Breast epithelium (tissue), 4 donors: ENCODE measurements around the gene KRT5. TPM values are rescaled to one million over a fixed set of nuclear protein-coding genes. Genes with fewer than 3 reads are reported as not detected.

Source experiments
- DNase-seq, 2 donors: peaks; one replicate each; pipeline ENCODE4 v3.0.0-alpha.2; 2019; ENCODE audit warnings: low spot score in 2 of 2
- H3K27ac ChIP-seq, 2 donors: fragments of 200-600 bp; sonication (generic) in 1 of 2; one replicate each; pipeline ENCODE4 v1.5.1; 2016 to 2019; ENCODE audit warnings: mild to moderate bottlenecking in 1 of 2
- H3K27me3 ChIP-seq, 2 donors: fragments of 200-600 bp; sonication (generic) in 1 of 2; one replicate each; pipeline versions ENCODE4 v1.5.1 to v1.6.0; 2017 to 2019; ENCODE audit warnings: control low read depth in 1 of 2, mild to moderate bottlenecking in 1 of 2
- H3K36me3 ChIP-seq: fragments of 200-600 bp; one replicate; pipeline ENCODE4 v1.5.1; 2019
- H3K4me1 ChIP-seq, 2 donors: fragments of 200-600 bp; sonication (generic); one replicate each; pipeline ENCODE4 v1.5.1; 2016 to 2019; ENCODE audit warnings: control low read depth in 1 of 2
- H3K4me3 ChIP-seq, 3 donors: fragments of 200-600 bp; sonication (generic); 1 replicate in 2 of 3; 2 replicates in 1 of 3; pipeline ENCODE4 v1.5.1; 2016 to 2019; ENCODE audit warnings: mild to moderate bottlenecking in 3 of 3, moderate library complexity in 2 of 3
- H3K9me3 ChIP-seq, 2 donors: fragments of 200-600 bp; sonication (generic) in 1 of 2; one replicate each; pipeline ENCODE4 v1.5.1; 2016 to 2019; ENCODE audit warnings: control low read depth in 1 of 2
- POLR2A ChIP-seq: fragments of 450-650 bp; IDR thresholded peaks from one replicate; pipeline ENCODE4 v1.6.1; 2016; ENCODE audit warnings: antibody characterized with exemption, mild to moderate bottlenecking, moderate library complexity
- POLR2AphosphoS5 ChIP-seq, 3 donors: sonication (generic); formaldehyde crosslinking; IDR thresholded peaks; one replicate each; pipeline ENCODE4 v1.6.1; 2017; ENCODE audit warnings: antibody characterized with exemption in 3 of 3
- intact Hi-C: fragments of 100-400 bp; cut with DNase I; formaldehyde crosslinking; loops from one replicate; pipeline ENCODE4 v1.15.1; 2023; ENCODE audit warnings: low total_unique reads
- total RNA-seq, 3 donors: library from RNA; depleted of rRNA; stranded (reverse); fragments of >200 nt; gene quantifications; one replicate each; pipeline ENCODE4 v1.1.0, GENCODE V29; 2016
- TF ChIP-seq, protein P1 (sequence below), 3 donors: fragments of 450-650 bp; IDR thresholded peaks; one replicate each; pipeline ENCODE4 v1.5.1; 2016 to 2017; ENCODE audit warnings: antibody characterized with exemption in 3 of 3, mild to moderate bottlenecking in 3 of 3, moderate library complexity in 3 of 3

KRT5 gene
- total RNA-seq, 3 donors from 2014 or later: 4.3 to 464 (median 413) TPM

DNA sequence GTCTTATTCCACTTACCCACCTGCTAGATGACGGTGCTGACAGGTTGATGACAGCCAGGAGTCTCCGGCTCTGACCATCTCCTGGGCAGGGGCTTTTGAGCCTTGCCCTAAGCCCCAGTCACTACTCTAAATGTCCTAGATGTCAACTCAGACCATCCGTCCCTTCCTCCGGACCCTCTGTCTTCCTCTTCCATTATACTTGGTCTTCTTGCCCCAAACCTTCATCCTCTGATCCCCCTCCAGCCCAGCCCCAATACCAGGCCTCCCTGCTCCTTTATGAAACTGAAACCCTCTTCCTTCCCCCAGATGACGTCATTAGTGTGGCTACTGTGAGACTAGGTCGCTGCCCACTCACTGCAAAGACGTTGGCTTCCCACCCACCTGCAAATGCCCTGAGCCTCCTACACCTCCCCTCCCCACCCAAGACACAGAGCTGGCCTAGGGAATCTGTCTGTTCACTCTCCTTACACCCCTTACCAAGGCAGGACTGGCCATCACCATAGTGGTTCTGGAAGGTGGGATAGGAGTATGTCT lies 22.7 kb upstream of the KRT5 start:
- Histone ChIP-seq H3K27ac (no peak overlapping the region), H3K4me3 (no peak overlapping the region), H3K4me1 (peaks cover 0 to 10% of the 10 kb centered on the region in 2 donors), H3K9me3 (no peaks in the 10 kb centered on the region), H3K27me3 (no peaks in the 10 kb centered on the region), H3K36me3 (no peaks in the 10 kb centered on the region)
- no peak for DNase-seq
- intact Hi-C loops: no loop called here
- no peak for TF ChIP-seq POLR2A
- TF ChIP-seq, protein P1, sequence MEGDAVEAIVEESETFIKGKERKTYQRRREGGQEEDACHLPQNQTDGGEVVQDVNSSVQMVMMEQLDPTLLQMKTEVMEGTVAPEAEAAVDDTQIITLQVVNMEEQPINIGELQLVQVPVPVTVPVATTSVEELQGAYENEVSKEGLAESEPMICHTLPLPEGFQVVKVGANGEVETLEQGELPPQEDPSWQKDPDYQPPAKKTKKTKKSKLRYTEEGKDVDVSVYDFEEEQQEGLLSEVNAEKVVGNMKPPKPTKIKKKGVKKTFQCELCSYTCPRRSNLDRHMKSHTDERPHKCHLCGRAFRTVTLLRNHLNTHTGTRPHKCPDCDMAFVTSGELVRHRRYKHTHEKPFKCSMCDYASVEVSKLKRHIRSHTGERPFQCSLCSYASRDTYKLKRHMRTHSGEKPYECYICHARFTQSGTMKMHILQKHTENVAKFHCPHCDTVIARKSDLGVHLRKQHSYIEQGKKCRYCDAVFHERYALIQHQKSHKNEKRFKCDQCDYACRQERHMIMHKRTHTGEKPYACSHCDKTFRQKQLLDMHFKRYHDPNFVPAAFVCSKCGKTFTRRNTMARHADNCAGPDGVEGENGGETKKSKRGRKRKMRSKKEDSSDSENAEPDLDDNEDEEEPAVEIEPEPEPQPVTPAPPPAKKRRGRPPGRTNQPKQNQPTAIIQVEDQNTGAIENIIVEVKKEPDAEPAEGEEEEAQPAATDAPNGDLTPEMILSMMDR (IDR thresholded peaks at IDR 0.05): no peak
- TF ChIP-seq POLR2AphosphoS5 (IDR thresholded peaks at IDR 0.05): no peak

DNA sequence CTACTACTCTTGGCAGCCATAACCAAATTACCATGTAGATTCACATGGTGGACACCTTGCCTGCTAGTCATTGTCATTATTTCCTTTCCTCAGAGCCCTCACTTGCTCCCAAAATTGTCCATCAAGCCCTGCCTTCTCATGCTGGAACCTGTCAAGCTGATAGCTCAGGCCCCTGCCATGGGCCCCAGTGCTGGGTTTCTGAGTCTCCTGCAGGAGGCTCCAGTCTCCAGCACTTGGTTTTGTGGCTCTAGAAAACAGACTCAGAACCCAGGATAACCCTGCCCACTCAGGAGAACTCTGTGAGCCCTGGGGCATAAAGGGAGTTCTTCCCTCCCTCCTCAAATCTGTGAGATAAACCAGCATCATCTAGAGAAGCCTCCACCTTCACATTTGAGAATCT lies 22.0 kb upstream of the KRT5 start:
- TF ChIP-seq POLR2A (no peak), POLR2AphosphoS5 (IDR thresholded peaks at IDR 0.05) (no peak)
- TF ChIP-seq, protein P1 (IDR thresholded peaks at IDR 0.05): no peak
- DNase-seq: no peak
- Histone ChIP-seq H3K9me3 (no peaks in the 10 kb centered on the region), H3K4me3 (no peak overlapping the region), H3K36me3 (no peaks in the 10 kb centered on the region), H3K4me1 (peaks cover 0 to 10% of the 10 kb centered on the region in 2 donors), H3K27ac (no peak overlapping the region), H3K27me3 (no peaks in the 10 kb centered on the region)
- intact Hi-C loops: no loop called here

DNA sequence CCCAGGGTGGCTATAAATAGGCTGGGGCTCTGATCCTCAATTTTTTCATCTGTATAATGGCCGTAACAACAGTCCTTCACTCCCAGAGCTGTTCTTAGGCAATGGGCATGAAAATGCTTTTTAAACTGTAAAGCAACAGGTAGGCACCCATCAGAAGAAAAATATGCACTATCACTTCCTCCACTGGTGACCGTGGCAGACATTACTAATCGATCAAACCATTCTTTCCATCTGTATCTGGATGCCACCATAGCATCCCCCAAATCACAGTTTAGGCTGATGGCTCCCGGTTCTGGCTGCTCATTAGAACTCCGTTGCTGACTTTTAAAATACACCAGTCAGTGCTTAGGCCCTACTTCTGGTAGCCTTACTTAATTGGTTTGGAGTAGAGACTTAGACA lies 21.5 kb upstream of the KRT5 start:
- Histone ChIP-seq H3K36me3 (no peaks in the 10 kb centered on the region), H3K27ac (no peak overlapping the region), H3K4me1 (peaks cover 0 to 10% of the 10 kb centered on the region in 2 donors), H3K27me3 (no peaks in the 10 kb centered on the region), H3K4me3 (no peak overlapping the region), H3K9me3 (no peaks in the 10 kb centered on the region)
- no peak for DNase-seq
- TF ChIP-seq, protein P1 (IDR thresholded peaks at IDR 0.05): no peak
- no peak for TF ChIP-seq POLR2AphosphoS5 (IDR thresholded peaks at IDR 0.05)
- TF ChIP-seq POLR2A: no peak
- intact Hi-C loops: no loop called here

DNA sequence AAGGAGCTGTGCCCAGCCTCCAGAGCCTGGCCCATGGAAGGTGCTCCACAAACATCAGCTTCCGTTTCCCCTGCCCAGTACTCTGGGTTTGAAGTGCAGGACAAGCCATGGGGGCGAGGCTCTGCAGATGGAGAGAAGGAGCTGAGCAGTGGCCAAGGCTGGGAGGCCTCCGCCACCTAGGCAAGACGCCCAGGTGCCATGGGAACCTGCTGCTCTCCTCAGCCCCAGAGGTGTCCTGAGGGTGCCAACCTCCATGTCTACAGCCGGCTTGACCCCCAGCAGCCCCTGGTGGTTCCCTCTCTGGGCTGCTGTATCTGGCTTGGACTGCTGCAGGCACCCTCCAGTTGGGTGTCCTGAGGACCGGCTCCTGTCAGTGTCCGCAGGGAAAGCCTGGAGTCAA lies 20.3 kb upstream of the KRT5 start:
- Histone ChIP-seq H3K9me3 (no peaks in the 10 kb centered on the region), H3K27ac (no peak overlapping the region), H3K27me3 (no peaks in the 10 kb centered on the region), H3K4me3 (no peak overlapping the region), H3K4me1 (peaks cover 0 to 10% of the 10 kb centered on the region in 2 donors), H3K36me3 (no peaks in the 10 kb centered on the region)
- no peak for DNase-seq
- intact Hi-C loops: no loop called here
- TF ChIP-seq POLR2A (no peak), POLR2AphosphoS5 (IDR thresholded peaks at IDR 0.05) (no peak)
- TF ChIP-seq, protein P1 (IDR thresholded peaks at IDR 0.05): no peak

DNA sequence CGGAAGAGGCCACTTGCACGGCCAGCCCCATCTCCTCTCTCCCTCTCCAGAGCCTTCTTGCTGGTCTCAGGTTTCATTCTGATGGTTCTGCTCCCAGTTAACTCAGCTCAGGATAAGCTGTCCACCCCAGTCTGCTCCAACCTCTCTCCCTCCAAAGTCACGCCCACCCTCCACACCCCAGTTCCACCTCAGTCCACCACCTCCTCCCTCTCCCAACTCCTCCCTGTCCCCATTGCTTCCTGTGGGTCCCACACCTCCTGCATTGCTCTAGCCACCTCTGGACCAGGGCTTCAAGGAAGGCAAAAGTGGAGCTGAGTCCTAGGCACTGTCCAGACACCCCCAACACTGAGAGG lies 19.6 kb upstream of the KRT5 start:
- Histone ChIP-seq H3K27ac (peak overlapping the region; percentile 33 to 48), H3K9me3 (no peaks in the 10 kb centered on the region), H3K4me1 (peaks cover 0 to 10% of the 10 kb centered on the region in 2 donors), H3K36me3 (no peaks in the 10 kb centered on the region), H3K4me3 (no peak overlapping the region), H3K27me3 (no peaks in the 10 kb centered on the region)
- TF ChIP-seq POLR2AphosphoS5 (IDR thresholded peaks at IDR 0.05) (no peak), POLR2A (no peak)
- TF ChIP-seq, protein P1 (IDR thresholded peaks at IDR 0.05): no peak
- DNase-seq: no peak
- intact Hi-C loops: no loop called here
